Neuronal stem cell (in vitro differentiated cells): ENCODE data around the gene CBX2.

Experiments
- DNase-seq: peaks from one replicate; pipeline ENCODE4 v3.0.0-alpha.2; 2013; ENCODE audit warnings: low spot score
- H2AFZ ChIP-seq: one replicate; pipeline ENCODE4 v1.6.1; 2013; ENCODE audit warnings: mild to moderate bottlenecking, low read length, inconsistent platforms
- H2AK5ac ChIP-seq: 2 replicates; pipeline ENCODE4 v1.6.1; 2013; ENCODE audit warnings: low read depth, mild to moderate bottlenecking, inconsistent platforms, low read length, moderate library complexity, mixed read lengths
- H2BK120ac ChIP-seq: 2 replicates; pipeline ENCODE4 v1.6.1; 2013; ENCODE audit warnings: low read depth, mild to moderate bottlenecking, inconsistent platforms, low read length, moderate library complexity, mixed read lengths
- H2BK12ac ChIP-seq: one replicate; pipeline ENCODE4 v1.6.1; 2013; ENCODE audit warnings: low read length, inconsistent platforms
- H2BK15ac ChIP-seq: 2 replicates; pipeline ENCODE4 v1.6.1; 2013; ENCODE audit warnings: mild to moderate bottlenecking, low read length, inconsistent platforms, mixed read lengths
- H2BK5ac ChIP-seq: one replicate; pipeline ENCODE4 v1.6.1; 2013; ENCODE audit warnings: inconsistent platforms, mild to moderate bottlenecking, low read length, moderate library complexity
- H3K14ac ChIP-seq: one replicate; pipeline ENCODE4 v1.6.1; 2013; ENCODE audit warnings: low read length, inconsistent platforms
- H3K18ac ChIP-seq: 2 replicates; pipeline ENCODE4 v1.6.1; 2013; ENCODE audit warnings: low read length, inconsistent platforms
- H3K23ac ChIP-seq: 2 replicates; pipeline ENCODE4 v1.6.1; 2013; ENCODE audit warnings: low read depth, mild to moderate bottlenecking, mixed read lengths, low read length, inconsistent platforms; ENCODE audit not compliant: poor library complexity
- H3K27ac ChIP-seq: replicated peaks from 3 replicates; pipeline ENCODE4 v1.5.1; 2013; ENCODE audit warnings: low read length, inconsistent platforms
- H3K27me3 ChIP-seq, 3 experiments: 2 replicates each; pipeline ENCODE4 v1.6.1; 2013; ENCODE audit warnings: low read length in 3 of 3, mild to moderate bottlenecking in 2 of 3, inconsistent platforms in 1 of 3, low read depth in 1 of 3, mixed read lengths in 1 of 3, moderate library complexity in 1 of 3; ENCODE audit not compliant: control insufficient read depth in 3 of 3, insufficient read depth in 3 of 3
- H3K36me3 ChIP-seq, 2 donors: replicated peaks in 1 of 2; 2 replicates each; pipeline ENCODE4 v1.6.1; 2013; ENCODE audit warnings: low read length in 2 of 2; ENCODE audit not compliant: control insufficient read depth in 2 of 2, insufficient read depth in 2 of 2
- H3K4ac ChIP-seq: 2 replicates; pipeline ENCODE4 v1.6.1; 2013; ENCODE audit warnings: inconsistent platforms, mild to moderate bottlenecking, low read length, moderate library complexity
- H3K4me1 ChIP-seq, 2 donors: 1 replicate in 1 of 2; 2 replicates in 1 of 2; pipeline ENCODE4 v1.6.1; 2013; ENCODE audit warnings: low read length in 2 of 2, low read depth in 1 of 2; ENCODE audit not compliant: control insufficient read depth in 2 of 2, insufficient read depth in 1 of 2
- H3K4me2 ChIP-seq: one replicate; pipeline ENCODE4 v1.6.1; 2013; ENCODE audit warnings: mild to moderate bottlenecking, low read length, inconsistent platforms; ENCODE audit not compliant: insufficient read depth, poor library complexity, severe bottlenecking
- H3K4me3 ChIP-seq, 2 donors: 2 replicates each; pipeline ENCODE4 v1.5.1; 2013; ENCODE audit warnings: low read length in 2 of 2, mild to moderate bottlenecking in 2 of 2, inconsistent platforms in 1 of 2, moderate library complexity in 1 of 2
- H3K79me1 ChIP-seq: one replicate; pipeline ENCODE4 v1.6.1; 2013; ENCODE audit warnings: low read depth, mild to moderate bottlenecking, inconsistent platforms, low read length, moderate library complexity
- H3K9ac ChIP-seq: one replicate; pipeline ENCODE4 v1.6.1; 2013; ENCODE audit warnings: mild to moderate bottlenecking, low read depth, low read length, inconsistent platforms; ENCODE audit not compliant: poor library complexity
- H3K9me3 ChIP-seq, 2 donors: replicated peaks in 1 of 2; 2 replicates each; pipeline versions ENCODE3 to v1.6.1; 2013; ENCODE audit warnings: low read length in 2 of 2, mild to moderate bottlenecking in 2 of 2, inconsistent platforms in 1 of 2, low read depth in 1 of 2, mixed read lengths in 1 of 2, moderate library complexity in 1 of 2; ENCODE audit not compliant: control insufficient read depth in 2 of 2, insufficient read depth in 1 of 2
- H4K8ac ChIP-seq: one replicate; pipeline ENCODE4 v1.6.1; 2013; ENCODE audit warnings: low read depth, mild to moderate bottlenecking, inconsistent platforms, low read length, moderate library complexity
- H4K91ac ChIP-seq: one replicate; pipeline ENCODE4 v1.6.1; 2013; ENCODE audit warnings: low read length, low read depth, mild to moderate bottlenecking, inconsistent platforms; ENCODE audit not compliant: poor library complexity
- WGBS, 2 donors: extraction: QIAGEN DNeasy Blood & Tissue Kit; methylation state at CpG; one replicate each; pipeline ENCODE4 v1.1.7; 2013; ENCODE audit warnings: missing lambda C conversion rate in 2 of 2, mixed read lengths in 1 of 2; ENCODE audit not compliant: insufficient read length in 2 of 2, insufficient replicate concordance in 1 of 2; ENCODE audit errors: extremely low coverage in 2 of 2; 5-methylcytosine and 5-hydroxymethylcytosine counted together

Gene CBX2

DNA sequence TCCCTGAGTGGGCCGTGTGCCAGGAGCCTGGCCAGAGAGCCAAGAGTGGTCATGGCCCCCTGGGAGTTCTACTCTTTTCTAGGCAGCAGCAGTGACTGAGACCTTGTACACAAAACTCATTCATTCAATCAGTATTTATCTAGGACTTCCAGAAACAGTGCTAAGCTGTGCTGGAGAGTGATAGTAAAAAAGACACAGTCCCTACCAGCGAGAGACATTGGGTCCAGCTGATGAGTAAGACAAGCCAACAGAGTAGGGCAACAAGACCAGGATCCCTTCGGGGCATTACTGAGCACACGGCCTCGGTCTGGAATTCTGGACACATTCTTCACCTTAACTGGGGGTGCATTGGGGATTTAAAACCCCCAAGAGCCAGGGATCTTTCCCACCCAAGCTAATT is 41.1 kb downstream of the CBX2 start:
- no CpG with 5 or more reads among the region's 5 CpGs for WGBS, 2 donors
- no peak overlapping the region for H2BK120ac ChIP-seq
- no peak overlapping the region for H3K27ac ChIP-seq
- no peak overlapping the region for H3K4ac ChIP-seq
- peaks cover 3 to 6% of the 10 kb centered on the region in 2 donors for H3K9me3 ChIP-seq
- no peak overlapping the region for H3K4me3 ChIP-seq
- no peak overlapping the region for H3K14ac ChIP-seq
- no peak overlapping the region for H3K18ac ChIP-seq
- no peaks in the 10 kb centered on the region for H3K79me1 ChIP-seq
- H2BK15ac ChIP-seq, result no peak overlapping the region
- H3K9ac ChIP-seq, result no peak overlapping the region
- DNase-seq, result no peak
- peaks cover 2 to 7% of the 10 kb centered on the region in 2 donors for H3K4me1 ChIP-seq
- H2BK12ac ChIP-seq, result no peak overlapping the region
- H2AK5ac ChIP-seq, result no peak overlapping the region
- no peak overlapping the region for H2BK5ac ChIP-seq
- no peak overlapping the region for H2AFZ ChIP-seq
- H3K27me3 ChIP-seq, result peaks cover 27 to 66% (median 58%) of the 10 kb centered on the region in 3 experiments
- no peak overlapping the region for H3K4me2 ChIP-seq
- no peak overlapping the region for H3K23ac ChIP-seq
- H4K91ac ChIP-seq, result no peak overlapping the region
- H3K36me3 ChIP-seq, result no peaks in the 10 kb centered on the region
- H4K8ac ChIP-seq, result no peak overlapping the region

DNA sequence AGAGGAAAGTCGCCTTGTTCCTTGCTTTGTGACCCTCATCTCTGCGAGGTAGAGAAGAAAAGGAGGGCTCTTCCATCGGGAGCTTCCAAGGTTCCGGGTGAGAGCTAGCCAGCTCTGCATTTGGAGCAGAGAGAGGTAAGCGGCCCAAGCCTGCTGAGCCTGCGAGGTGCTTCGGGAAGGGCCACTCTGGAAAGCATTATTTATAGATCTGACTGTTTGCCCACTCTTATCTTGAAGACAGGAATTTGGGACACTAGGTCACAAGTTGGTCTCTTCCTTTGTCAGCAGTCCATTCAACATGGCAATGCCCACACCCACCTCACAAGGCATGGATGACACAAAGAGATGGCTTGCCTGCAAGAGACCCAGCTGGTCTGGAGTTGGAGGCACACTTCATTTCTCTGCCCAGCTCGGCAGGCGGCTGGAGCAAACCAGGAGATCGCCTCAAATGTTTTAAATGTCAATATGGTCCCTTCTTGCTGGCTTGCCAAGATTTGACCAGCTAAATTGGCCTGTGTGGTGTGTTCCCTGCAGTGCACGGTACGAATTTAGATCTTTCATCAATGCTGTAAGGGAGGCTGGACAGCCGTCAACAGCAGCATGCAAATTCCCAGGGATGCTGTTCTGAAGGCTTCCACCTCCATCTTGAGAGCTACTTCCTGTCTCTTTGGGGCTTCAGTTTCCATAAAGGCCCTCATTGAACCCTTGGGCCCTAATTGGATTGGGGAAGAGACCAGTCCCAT is 41.8 kb downstream of the CBX2 start:
- H3K36me3 ChIP-seq, result no peaks in the 10 kb centered on the region
- H3K9me3 ChIP-seq, result peaks cover 0 to 3% of the 10 kb centered on the region in 2 donors
- H3K4me1 ChIP-seq, result peaks cover 0 to 2% of the 10 kb centered on the region in 2 donors
- WGBS, 2 donors, result no CpG with 5 or more reads among the region's 13 CpGs
- no peak overlapping the region for H3K23ac ChIP-seq
- peak overlapping the region in 1 of 2 donors; percentile 47 for H3K4me3 ChIP-seq
- H3K9ac ChIP-seq, result no peak overlapping the region
- H3K18ac ChIP-seq, result peak overlapping the region; percentile 13
- H2BK12ac ChIP-seq, result no peak overlapping the region
- no peak overlapping the region for H3K14ac ChIP-seq
- no peak overlapping the region for H4K91ac ChIP-seq
- no peak overlapping the region for H3K4ac ChIP-seq
- H2BK120ac ChIP-seq, result no peak overlapping the region
- H2AFZ ChIP-seq, result no peak overlapping the region
- no peaks in the 10 kb centered on the region for H3K79me1 ChIP-seq
- no peak overlapping the region for H2BK15ac ChIP-seq
- no peak overlapping the region for H4K8ac ChIP-seq
- DNase-seq, result no peak
- H3K4me2 ChIP-seq, result no peak overlapping the region
- H2BK5ac ChIP-seq, result no peak overlapping the region
- no peak overlapping the region for H2AK5ac ChIP-seq
- no peak overlapping the region for H3K27ac ChIP-seq
- peaks cover 21 to 61% (median 52%) of the 10 kb centered on the region in 3 experiments for H3K27me3 ChIP-seq

DNA sequence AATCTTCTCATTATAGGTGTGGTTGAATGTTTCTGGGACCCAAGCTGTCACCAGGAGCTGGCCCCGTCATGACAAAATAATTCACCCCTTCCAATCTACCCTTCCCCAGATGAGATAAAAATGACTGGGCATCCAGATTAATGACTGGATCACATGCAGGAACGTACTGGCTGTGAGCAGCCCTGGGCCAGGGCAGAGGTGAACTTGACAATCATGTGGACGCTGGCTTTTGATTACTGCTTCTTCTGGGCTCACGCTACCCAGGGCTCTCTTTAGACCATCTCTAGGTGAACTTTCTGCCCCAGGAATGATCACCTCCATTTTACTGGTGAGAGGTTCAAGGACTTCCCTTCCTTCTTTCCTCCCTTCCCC is 43.0 kb downstream of the CBX2 start:
- Histone ChIP-seq H4K91ac (no peak overlapping the region), H3K4me3 (no peak overlapping the region), H3K27ac (no peak overlapping the region), H2AK5ac (no peak overlapping the region), H3K4me1 (no peaks in the 10 kb centered on the region), H3K14ac (no peak overlapping the region), H3K4me2 (no peak overlapping the region), H2BK120ac (no peak overlapping the region), H3K23ac (no peak overlapping the region), H2BK15ac (no peak overlapping the region), H3K27me3 (peaks cover 8 to 49% (median 40%) of the 10 kb centered on the region in 3 experiments), H3K4ac (no peak overlapping the region), H3K36me3 (no peaks in the 10 kb centered on the region), H2BK5ac (no peak overlapping the region), H2BK12ac (no peak overlapping the region), H4K8ac (no peak overlapping the region), H3K79me1 (no peaks in the 10 kb centered on the region), H3K9ac (no peak overlapping the region), H3K9me3 (peaks cover 0 to 3% of the 10 kb centered on the region in 2 donors), H2AFZ (no peak overlapping the region), H3K18ac (no peak overlapping the region)
- DNase-seq, result no peak
- no CpG with 5 or more reads among the region's 4 CpGs for WGBS, 2 donors

DNA sequence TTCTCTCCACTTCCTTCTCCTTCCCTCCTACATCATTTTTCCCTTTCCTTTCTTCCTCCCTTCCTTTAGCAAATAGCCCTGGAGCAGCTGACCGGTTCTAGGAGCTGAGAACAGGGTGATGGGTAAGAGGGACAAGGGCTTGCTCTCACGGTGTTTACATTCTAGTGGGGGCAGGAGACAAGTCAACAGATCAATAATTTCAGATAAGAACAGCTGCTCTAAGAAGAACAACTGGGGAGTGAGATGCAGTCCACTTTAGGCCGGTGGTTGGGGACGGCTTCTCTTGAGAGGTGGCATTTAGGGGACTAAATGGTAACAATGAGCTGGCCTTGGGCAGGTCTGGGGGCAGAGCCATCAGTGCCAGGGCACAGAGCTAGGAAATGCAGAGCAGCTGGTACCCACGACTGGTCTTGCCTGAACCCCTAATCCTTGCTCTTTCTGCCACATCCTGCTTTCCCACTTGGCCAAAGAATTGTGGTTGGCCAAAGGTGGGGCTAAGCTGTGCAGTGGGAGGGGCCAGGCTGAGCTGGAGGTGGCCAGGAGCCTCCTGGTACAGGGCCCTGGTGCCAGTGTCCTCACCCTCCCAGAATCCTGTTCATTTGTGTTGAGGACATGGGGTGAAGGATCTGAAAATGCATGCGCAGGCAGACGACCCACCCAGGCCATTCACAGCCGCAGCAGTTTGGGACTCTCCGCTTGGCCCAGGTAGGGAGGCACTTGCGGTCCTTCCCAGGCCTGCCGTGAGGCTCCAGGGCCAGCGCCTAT is 43.6 kb downstream of the CBX2 start:
- peak overlapping the region; percentile 28 for H2BK15ac ChIP-seq
- no peak overlapping the region for H3K4me2 ChIP-seq
- no peak overlapping the region for H4K8ac ChIP-seq
- no peak for DNase-seq
- H3K23ac ChIP-seq, result peak overlapping the region; percentile 44
- no peaks in the 10 kb centered on the region for H3K4me1 ChIP-seq
- H2BK5ac ChIP-seq, result no peak overlapping the region
- H3K4ac ChIP-seq, result no peak overlapping the region
- H3K14ac ChIP-seq, result no peak overlapping the region
- peak overlapping the region; percentile 7 for H3K18ac ChIP-seq
- no peak overlapping the region for H3K4me3 ChIP-seq
- H3K79me1 ChIP-seq, result no peaks in the 10 kb centered on the region
- WGBS, 2 donors, result no CpG with 5 or more reads among the region's 12 CpGs
- no peak overlapping the region for H3K27ac ChIP-seq
- no peak overlapping the region for H2BK120ac ChIP-seq
- no peaks in the 10 kb centered on the region for H3K36me3 ChIP-seq
- peaks cover 0 to 3% of the 10 kb centered on the region in 2 donors for H3K9me3 ChIP-seq
- no peak overlapping the region for H2AFZ ChIP-seq
- peaks cover 3 to 44% (median 34%) of the 10 kb centered on the region in 3 experiments for H3K27me3 ChIP-seq
- no peak overlapping the region for H4K91ac ChIP-seq
- peak overlapping the region; percentile 21 for H2AK5ac ChIP-seq
- no peak overlapping the region for H3K9ac ChIP-seq
- no peak overlapping the region for H2BK12ac ChIP-seq
